NCI-H1048 (cell line): Measurements from ENCODE around the gene PTGFRN.

ENCODE experiments used
- DNase-seq: peaks from one replicate; lab custom pipeline; 2025; lab: John Stamatoyannopoulos, UW

PTGFRN gene

DNA sequence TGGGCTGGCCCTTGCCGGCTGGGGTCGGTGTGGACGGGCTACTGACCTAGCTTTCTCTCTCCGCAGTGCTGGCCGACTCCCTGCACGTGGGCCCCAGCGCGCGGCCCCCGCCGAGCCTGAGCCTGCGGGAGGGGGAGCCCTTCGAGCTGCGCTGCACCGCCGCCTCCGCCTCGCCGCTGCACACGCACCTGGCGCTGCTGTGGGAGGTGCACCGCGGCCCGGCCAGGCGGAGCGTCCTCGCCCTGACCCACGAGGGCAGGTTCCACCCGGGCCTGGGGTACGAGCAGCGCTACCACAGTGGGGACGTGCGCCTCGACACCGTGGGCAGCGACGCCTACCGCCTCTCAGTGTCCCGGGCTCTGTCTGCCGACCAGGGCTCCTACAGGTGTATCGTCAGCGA is 34.9 kb downstream of the PTGFRN start:
- no peak for DNase-seq

GRCh38 chr1:116945421-116945820 is 35.7 kb downstream of the PTGFRN start:
- DNase-seq: no peak

DNA sequence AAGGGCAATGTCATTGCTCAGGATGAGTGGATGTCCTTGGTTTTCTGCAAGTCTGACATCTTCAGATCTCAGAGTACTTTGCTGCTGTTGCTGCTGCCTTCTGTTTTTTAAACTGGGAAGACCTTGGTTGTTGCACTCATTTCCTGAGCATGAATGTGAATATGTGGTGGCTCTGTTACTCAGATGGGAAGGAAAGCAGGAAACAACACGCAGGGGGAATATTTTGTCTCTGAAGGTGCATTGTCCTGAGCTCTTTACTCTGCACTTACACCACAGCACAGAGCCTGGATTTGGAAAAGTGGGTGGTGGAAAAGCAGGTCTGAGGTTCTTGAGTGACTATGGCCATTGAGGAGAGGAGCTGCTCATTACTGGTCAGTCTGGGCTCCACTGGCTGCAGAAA is 36.3 kb downstream of the PTGFRN start:
- DNase-seq: no peak

DNA sequence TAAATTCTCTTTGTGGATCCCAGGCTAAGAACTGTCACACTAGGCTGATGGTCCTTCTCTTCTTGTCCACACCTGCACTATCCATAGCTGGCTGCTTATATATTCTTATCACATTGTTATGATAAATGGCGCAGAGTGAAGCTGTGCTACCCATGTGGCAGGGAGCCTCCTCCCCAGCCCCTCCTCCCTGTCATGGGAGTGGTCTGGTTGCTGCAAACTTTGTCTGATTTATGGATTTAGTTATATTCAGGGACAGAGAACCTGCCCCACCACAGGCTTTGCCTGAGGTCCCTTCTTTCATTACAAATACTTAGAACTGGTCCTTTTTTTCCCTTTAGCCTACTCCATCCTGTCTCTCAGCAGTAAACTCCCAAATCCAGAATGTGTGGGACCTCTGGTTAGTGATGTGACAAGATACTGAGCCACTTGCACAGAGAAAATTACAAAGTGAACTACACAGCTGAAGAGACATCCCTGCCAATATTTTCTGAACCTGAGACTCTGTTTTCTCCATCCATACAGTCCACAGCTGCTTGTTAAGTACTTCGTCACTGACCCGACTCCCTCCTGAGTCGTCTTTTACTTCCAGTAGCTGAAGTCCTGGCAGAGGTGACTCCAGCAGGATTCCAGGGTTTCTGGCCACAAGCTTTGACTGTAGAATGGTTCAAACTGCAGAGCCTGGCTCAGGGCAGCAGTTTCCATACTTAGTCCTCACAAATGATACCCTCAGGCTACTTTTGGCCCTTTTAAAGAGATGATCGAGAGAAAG is 37.6 kb downstream of the PTGFRN start:
- no peak for DNase-seq

DNA sequence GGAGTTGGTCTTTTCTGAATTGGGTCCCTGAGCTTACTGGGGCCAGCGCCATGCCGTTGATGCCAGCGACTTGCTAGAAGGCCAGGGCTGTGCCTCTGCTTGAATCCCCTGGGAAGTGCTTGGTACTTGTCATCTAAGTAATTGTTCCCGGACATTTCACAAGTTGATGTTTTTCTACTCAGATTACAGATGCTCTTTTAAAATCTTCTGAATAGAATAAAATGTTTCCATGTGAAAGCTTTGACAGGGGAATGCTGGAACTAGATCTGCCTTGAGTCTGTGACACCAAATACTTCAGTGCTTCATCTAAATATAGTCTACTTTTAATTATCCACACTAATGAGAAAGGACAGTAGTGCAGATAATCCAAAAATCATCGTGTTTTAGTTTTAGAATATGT is 38.3 kb downstream of the PTGFRN start:
- DNase-seq: no peak

DNA sequence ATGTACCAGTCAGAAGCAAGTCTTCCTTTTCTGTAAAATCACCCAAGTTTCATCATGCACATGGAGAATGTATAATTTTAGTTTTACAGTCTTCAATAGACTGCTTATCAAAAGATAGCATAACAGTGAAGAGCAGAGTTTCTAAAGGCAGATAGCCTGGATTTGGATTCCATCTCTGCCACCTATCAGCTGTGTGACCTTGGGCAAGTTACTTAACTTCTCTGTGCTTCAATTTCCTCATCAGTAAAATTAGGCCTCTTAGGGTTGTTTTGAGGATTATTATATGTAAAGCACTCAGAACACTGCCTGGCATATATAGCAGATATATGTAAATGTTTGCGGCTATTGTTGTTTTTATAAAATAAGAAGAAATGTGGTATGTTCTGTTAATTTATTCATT is 38.9 kb downstream of the PTGFRN start:
- DNase-seq: no peak

DNA sequence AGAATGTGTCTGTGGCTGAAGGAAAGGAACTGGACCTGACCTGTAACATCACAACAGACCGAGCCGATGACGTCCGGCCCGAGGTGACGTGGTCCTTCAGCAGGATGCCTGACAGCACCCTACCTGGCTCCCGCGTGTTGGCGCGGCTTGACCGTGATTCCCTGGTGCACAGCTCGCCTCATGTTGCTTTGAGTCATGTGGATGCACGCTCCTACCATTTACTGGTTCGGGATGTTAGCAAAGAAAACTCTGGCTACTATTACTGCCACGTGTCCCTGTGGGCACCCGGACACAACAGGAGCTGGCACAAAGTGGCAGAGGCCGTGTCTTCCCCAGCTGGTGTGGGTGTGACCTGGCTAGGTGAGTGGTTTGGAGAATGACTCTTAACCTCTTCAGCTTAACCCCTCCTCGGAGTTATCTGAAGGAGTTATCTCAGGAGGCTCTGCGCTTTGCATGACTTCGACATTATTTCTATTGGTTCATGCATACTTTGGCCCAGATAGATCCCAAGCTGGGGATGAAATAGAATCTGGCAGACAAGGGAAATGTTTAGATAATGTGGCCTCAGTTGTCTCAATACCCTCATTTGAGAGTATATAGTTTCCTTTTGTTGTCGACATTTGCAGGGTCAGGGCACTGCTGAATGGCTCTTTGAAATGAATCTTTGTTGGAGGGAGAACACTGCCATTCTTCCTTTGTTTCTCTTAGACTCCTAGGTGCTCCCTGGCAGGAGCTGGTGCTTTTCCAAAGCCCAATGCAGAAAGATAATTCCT is 39.7 kb downstream of the PTGFRN start:
- no peak for DNase-seq

DNA sequence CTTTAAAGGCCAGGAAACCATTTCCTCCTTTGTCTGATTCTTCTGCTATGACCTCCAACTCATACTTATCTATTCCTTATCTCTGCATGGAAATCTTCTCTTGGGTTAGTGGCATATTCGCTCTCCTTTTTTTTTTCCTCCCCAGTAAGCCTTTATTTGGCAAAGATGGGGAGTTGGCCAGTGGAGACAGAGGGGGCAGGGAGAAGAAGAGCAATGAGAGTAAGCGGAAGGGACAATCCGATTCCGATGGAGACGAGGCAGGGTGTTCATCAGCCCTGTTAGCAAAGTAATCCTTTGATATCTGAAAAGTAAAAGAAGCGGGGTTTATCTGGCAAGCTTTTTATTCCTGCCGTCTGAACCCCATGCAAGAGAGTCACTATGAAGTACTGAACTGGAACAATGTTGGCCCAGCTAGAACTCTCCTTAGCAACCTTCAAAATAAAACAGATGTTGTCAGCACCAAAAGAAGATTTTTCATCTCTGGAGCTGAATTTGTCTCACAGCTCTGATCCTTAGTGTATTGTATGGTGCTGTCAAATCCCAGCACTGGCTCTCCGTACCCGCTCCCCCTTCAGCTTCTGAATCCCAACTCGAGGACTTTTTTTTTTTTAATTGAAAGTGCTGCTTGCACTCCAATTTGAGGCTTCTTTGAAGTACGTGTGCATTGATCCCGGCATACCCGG is 40.9 kb downstream of the PTGFRN start:
- DNase-seq: no peak

DNA sequence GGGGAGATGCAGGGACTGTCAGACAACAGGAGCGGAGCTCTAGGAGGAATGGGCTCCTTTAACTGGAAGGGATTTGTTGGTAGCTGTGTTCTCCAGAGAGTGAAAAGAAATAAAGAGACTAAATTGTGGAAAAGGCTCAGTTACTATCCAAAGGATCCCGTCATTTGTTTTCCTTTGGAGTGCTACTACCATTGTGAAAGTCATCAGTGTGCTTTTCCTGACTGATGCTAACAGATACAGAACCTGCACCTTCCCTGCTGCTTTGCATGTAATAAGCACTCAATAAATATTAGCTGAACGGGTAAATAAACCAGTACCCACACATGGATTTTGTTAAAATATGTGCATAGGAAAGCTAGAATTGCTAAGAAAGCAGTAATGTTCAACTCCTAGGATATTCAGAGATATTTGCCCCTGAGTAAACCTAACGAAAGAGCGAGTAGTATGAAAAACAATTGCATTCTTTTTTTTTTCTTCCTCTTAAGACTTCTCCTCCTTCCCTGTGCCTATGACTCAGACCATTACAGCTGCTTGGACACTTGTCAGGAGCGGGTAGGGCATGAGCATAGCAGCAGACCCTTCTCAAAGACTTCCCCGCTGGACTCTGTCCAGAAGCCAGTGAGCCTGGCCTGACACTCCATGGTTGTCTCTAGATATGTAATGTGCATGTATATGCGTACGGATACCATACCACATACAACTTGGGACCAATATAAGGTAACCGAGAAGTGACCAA is 41.7 kb downstream of the PTGFRN start:
- no peak for DNase-seq

DNA sequence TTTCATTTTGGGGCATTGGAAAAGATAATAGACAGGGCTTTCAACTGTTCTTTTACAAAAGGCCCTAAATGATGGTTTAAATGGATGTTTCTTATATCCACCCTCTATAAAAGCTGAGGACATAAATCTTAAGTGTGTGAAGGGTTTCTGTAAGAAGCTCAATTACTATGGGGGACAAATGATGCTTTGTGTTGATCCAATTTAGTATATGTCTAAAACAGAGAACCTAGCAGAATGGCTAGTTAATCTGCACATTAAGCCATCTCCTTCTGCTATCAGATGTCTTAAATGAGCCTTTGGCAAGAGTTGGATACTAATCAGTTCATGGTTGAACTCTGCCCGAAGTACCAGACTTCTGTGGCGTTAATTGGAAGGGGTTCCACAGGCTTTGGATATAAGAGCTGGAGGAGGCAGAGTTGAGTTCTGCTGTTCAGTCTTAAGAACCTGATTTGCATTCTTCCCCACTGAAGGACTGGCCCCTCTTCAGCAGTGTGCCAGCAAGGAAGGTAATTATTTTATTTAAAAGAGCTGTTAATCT is 43.1 kb downstream of the PTGFRN start:
- DNase-seq: no peak

GRCh38 chr1:116954440-116954839 is 44.7 kb downstream of the PTGFRN start:
- DNase-seq: no peak

GRCh38 chr1:116956378-116956777 is 46.7 kb downstream of the PTGFRN start:
- DNase-seq: no peak

- DNase-seq: no peak
Observed at GRCh38 chr1:116957646-116958045, 47.9 kb downstream of the PTGFRN start.

DNA sequence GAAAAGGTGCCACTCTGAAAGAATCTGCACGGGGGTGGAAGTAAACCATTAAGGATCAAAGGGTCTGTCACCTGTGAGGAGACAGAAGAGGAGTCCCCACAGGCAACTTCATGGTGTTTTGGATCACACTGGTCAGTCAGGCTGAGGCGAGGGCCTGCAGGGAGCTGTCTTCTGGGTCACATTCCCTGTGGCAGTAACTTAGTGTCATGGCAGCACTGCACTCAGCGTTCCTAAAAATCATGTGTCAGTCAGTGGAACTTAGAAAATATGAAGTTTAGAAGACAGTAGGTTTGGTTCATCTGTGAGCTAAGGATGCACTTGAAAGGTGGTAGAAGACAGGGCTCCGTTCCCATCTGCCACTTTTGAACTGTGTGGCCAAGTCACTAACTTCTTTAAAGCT is 48.4 kb downstream of the PTGFRN start:
- DNase-seq: no peak

GRCh38 chr1:116958977-116959376 is 49.3 kb downstream of the PTGFRN start:
- DNase-seq: no peak

DNA sequence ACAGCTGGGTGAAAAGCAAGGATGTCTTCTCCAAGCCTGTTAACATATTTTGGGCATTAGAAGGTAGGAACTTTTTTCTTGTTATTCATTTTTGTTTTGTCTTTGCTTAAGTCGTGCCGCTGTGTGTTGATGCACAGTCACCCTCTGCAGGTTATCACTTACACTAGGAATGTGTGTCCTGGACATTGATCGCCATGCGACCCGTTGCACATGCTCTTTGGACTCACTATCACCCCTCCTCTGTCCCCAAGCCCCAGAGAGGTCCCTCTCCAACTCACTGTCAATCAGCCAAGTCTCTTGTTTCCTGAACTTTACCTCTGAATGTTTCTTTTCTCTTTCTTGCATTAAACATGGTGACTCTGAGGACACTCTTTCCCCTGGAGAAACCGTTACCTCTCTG is 51.9 kb downstream of the PTGFRN start:
- no peak for DNase-seq

DNA sequence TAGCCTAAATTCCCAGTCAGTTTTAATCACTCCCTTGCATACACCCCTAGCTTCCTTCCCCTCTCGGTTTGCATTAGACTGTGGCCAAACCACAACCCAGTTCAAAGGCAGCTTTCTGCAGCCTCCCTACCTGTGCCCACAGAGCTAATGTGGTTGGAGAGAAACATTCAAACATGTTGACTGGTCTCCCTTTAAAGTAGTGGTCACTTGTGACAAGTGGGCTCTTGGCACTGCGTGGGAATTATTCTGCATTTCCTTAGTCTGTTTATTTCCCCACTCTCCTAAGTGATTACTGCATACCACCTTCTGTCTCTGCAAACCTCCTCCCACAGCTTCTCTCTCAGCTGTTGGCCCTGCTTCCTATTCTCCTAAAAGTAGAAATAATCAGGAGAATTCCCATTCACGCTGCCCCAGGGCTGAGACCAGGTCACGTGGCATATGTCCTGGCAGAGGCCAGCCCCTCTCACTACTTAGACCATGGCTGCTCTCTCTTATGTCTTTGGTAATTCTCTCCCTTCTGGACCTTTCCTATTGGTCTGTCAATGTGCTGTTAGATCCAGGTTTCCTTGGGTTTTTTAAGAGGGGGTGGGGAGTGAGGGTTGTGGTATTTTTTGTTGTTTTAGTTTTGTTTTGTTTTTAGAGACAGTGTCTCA is 53.4 kb downstream of the PTGFRN start:
- DNase-seq: no peak

DNA sequence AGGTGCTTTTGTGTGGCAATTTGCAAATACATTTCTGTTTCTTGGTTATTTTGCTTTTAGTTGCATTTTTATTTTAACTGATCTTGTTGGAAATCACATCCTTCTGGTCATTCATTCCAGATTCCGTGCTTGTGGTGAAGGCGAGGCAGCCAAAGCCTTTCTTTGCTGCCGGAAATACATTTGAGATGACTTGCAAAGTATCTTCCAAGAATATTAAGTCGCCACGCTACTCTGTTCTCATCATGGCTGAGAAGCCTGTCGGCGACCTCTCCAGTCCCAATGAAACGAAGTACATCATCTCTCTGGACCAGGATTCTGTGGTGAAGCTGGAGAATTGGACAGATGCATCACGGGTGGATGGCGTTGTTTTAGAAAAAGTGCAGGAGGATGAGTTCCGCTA is 57.1 kb downstream of the PTGFRN start:
- DNase-seq: no peak

DNA sequence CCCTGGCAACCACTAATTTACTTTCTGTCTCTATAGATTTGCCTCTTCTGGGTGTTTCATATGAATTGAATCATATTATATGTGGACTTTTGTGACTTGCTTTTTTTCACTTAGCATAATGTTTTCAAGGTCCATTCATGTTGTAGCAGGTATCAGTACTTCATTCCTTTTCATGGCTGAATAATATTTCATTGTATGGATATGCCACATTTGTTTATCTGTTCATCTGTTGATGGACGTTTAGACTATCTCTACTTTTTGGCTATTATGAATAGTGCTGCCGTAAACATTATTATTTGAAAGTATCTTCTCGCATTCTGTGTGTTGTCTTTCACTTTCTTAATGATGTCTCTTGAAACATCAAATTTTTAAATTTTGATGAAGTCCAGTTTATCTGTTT is 59.0 kb downstream of the PTGFRN start:
- no peak for DNase-seq

- DNase-seq: no peak
Observed at GRCh38 chr1:116971258-116971860, 61.6 kb downstream of the PTGFRN start.
